Measurements from ENCODE around the gene NIT2.

The NIT2 gene

DNA sequence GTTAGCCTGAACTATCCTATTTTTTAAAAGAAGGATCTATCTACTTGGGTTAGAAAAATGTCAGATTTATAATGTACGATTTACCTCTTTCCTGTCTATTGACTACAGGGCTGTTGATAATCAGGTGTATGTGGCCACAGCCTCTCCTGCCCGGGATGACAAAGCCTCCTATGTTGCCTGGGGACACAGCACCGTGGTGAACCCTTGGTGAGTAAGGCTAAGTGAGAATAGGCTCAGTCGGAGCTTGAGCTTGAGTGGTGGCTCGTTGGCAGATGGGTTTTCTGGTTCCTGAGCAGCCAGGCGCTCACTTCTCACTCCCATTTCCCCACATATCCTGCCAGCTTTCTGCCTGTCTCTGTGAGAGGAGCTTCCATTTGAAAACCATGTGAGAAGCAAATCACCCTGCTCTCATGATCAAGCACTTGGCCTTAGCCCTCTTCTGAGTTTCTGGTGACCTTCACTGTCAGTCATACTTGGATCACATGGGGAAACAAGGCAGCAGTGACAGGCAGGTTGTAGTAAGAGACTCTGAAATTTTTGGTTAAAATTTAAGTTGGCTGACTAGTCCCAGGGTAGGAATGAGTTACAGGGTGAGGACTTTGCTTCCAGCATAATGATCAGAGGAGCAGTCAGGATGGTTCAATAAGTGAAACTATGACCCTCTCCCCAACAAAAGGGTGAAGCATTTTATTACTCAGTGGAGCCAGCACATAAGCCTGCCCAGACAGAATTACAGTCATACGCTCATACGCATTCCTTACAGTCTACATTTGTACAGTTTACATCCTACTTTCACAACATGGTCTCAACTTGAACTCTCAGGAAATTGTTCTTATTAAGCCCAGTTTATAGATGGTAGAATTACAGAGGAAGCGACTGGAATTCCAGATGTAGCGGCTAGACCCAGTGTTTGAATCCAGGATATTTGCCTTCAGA, 18.0 kb downstream of the NIT2 start:
- TF ChIP-seq JUND (IDR thresholded peaks at IDR 0.05; ENCODE audit: low read depth): no peak
- in situ Hi-C loops (cut with HindIII; ENCODE audit: low pct_unique_long_range_greater_than_20kb, low sequenced_read_pairs): no loop called here
- no peak for DNase-seq (ENCODE audit: low read depth in 1 of 2, low spot score in 1 of 2)

DNA sequence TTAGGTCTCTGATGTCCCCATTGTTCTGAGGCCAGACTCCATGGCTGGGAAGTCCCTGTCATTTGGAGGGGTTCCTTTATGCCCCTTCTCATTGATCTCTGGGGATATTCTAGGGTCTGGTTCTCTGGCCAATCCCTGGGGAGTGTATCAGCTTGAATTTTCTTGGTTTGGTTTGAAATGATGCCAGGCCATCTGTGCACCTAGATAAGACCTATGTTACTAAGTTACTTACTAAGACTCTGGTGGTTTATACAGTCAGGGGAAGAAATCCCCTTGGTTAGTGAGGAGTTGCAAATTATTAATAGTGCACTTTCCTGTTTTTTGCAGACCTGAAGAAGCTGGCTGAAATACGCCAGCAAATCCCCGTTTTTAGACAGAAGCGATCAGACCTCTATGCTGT, 20.3 kb downstream of the NIT2 start:
- TF ChIP-seq JUND (IDR thresholded peaks at IDR 0.05; ENCODE audit: low read depth): no peak
- no peak for DNase-seq (ENCODE audit: low read depth in 1 of 2, low spot score in 1 of 2)
- in situ Hi-C loops (cut with HindIII; ENCODE audit: low pct_unique_long_range_greater_than_20kb, low sequenced_read_pairs): no loop called here

DNA sequence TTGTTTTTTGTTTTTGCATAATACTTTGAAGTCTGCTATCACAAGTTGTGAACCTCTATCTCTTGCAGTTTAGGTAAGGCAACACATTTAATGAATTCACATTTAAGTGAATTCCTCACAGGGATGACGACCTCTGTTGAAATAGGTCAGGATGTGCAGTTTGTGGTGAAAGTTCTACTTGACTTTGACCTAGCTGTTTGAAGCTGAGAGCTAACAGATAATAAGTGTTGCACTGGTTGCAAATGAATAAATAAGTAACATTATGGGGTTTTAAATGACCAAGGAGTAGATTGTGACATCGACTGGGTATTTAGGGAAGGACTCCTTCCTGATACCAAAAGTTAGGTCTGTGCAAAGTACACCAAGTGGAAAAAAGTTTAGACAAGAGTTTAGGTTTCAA, 23.9 kb downstream of the NIT2 start:
- in situ Hi-C loops (cut with HindIII; ENCODE audit: low pct_unique_long_range_greater_than_20kb, low sequenced_read_pairs): no loop called here
- no peak for TF ChIP-seq JUND (IDR thresholded peaks at IDR 0.05; ENCODE audit: low read depth)
- DNase-seq (ENCODE audit: low read depth in 1 of 2, low spot score in 1 of 2): no peak

DNA sequence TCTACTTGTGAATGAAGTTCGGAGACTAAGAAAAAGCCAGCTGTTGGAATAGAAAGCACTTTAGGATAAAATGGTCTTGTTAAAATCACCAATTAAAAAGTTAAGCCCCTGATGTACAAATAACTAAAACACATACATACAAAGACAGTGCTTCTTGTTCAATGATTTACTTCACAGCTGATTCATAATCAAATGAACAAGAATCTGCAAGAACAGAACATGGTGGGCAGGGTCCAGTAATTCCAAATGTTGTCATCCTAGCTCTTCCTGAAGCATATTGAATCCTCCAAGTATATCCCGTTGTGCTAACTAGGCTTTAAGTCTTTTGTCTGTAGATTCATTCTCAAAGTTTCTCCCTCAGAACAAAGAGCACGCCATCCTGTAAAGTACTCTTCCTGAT, 24.5 kb downstream of the NIT2 start:
- TF ChIP-seq JUND (IDR thresholded peaks at IDR 0.05; ENCODE audit: low read depth): no peak
- no peak for DNase-seq (ENCODE audit: low read depth in 1 of 2, low spot score in 1 of 2)
- in situ Hi-C loops (cut with HindIII; ENCODE audit: low pct_unique_long_range_greater_than_20kb, low sequenced_read_pairs): no loop called here

DNA sequence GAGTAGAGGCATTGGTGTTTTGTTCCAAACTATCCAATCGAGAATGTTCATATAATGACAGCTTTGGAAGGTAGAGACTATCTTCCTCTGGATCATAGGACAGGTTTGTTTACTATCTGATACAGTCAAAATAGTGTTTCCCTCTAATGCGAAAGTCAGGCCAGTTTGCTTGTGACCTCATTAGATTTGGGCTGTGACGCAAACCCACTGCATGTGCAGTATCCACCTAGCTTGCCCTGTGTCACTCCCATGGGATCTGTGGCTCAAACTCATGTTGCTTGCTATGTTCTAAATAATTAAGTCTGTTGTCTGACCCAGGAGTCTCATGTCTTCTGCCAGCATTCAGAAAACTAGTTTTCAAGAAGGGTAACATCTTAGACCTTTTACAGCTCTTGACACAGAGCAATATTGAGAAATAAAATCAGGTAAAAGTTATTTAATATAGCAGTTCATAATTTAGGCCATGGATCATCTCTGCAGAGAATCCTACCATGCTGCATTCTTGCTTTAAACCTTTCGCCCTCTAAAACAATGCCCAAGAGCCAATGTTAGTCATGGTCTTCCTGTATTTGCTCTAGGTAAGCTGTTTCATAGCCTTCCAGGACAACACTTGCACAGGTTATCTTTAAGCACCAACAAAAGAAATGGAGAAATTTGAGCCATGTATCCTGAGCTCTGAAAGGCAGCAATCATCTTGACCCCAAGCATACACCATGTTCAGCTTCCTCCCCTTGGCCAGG, 26.4 kb downstream of the NIT2 start:
- in situ Hi-C loops (cut with HindIII; ENCODE audit: low pct_unique_long_range_greater_than_20kb, low sequenced_read_pairs): no loop called here
- peak in 1 of 2 experiments; percentile 32 for DNase-seq (ENCODE audit: low read depth in 1 of 2, low spot score in 1 of 2)
- no peak for TF ChIP-seq JUND (IDR thresholded peaks at IDR 0.05; ENCODE audit: low read depth)

DNA sequence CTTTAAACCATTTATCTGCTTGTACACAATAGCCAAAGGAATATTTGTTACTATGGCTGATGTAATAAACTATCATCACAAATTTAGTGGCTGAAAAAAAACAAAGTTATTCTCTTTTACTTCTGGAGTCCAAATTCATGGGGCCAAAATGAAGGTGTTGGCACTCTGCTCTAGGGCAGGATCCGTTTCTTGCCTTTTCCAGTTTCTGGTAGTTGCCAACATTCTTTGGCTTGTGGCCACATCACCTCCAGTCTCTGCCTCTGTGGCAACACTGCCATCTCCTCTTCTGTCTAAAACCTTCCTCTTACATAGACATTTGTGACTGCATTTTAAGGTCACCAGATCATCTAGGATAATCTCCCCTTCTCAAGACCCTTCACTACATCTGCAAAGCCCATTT, 27.3 kb downstream of the NIT2 start:
- DNase-seq (ENCODE audit: low read depth in 1 of 2, low spot score in 1 of 2): peak in 1 of 2 experiments; percentile 28
- no peak for TF ChIP-seq JUND (IDR thresholded peaks at IDR 0.05; ENCODE audit: low read depth)
- in situ Hi-C loops (cut with HindIII; ENCODE audit: low pct_unique_long_range_greater_than_20kb, low sequenced_read_pairs): no loop called here

DNA sequence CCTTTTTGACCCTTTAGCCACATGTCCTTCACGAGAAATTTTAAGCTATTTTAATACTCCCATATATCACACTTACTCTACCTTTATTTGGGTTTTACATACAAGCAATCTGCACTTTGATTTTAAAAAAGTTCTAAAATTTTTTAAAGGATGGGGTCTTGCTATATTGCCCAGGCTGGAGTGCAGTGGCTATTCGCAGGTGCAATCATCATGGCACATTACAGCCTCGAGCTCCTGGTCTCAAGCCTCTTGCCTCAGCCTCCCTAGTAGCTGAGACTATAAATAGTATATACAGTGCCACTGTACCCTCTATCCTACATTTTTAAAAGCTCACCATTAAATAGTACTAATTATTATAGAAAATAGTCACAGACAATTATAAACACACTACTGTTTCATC, 29.9 kb downstream of the NIT2 start:
- in situ Hi-C loops (cut with HindIII; ENCODE audit: low pct_unique_long_range_greater_than_20kb, low sequenced_read_pairs): no loop called here
- no peak for DNase-seq (ENCODE audit: low read depth in 1 of 2, low spot score in 1 of 2)
- no peak for TF ChIP-seq JUND (IDR thresholded peaks at IDR 0.05; ENCODE audit: low read depth)

DNA sequence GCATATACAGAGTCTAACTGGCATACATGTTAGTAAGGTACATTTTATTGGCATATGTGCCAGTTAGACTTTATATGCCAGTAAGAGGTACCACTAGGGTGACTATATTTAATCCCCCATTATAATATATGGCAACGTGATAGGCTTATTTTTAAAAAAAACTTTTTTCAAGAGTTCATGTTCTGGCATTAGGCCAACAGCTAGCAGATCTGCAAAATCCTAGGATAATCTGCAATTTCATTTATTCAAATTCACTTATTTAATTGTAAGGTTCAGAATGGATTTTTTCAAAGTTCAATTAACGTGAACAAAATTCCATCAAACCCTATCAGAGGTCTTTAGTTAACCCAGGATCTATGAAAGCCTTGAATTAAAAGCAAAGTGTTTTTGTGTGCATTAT, 31.9 kb downstream of the NIT2 start:
- in situ Hi-C loops (cut with HindIII; ENCODE audit: low pct_unique_long_range_greater_than_20kb, low sequenced_read_pairs): no loop called here
- no peak for TF ChIP-seq JUND (IDR thresholded peaks at IDR 0.05; ENCODE audit: low read depth)
- DNase-seq (ENCODE audit: low read depth in 1 of 2, low spot score in 1 of 2): no peak

DNA sequence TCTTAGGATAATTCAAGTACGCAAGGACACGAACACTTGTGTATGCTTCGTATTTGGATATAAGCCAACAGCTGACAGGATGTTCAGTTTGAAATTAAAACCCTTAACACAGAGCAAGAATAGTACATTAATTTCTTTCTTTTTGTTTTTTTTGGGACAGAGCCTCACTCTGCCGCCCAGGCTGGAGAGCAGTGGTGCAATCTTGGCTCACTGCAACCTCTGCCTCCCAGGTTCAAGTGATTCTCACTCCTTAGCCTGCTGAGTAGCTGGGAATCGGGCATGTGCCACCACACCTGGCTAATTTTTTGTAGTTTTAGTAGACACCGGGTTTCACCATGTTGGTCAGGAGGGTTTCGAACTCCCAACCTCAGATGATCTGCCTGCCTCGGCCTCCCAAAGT, 33.9 kb downstream of the NIT2 start:
- no peak for TF ChIP-seq JUND (IDR thresholded peaks at IDR 0.05; ENCODE audit: low read depth)
- in situ Hi-C loops (cut with HindIII; ENCODE audit: low pct_unique_long_range_greater_than_20kb, low sequenced_read_pairs): no loop called here
- DNase-seq (ENCODE audit: low read depth in 1 of 2, low spot score in 1 of 2): no peak

DNA sequence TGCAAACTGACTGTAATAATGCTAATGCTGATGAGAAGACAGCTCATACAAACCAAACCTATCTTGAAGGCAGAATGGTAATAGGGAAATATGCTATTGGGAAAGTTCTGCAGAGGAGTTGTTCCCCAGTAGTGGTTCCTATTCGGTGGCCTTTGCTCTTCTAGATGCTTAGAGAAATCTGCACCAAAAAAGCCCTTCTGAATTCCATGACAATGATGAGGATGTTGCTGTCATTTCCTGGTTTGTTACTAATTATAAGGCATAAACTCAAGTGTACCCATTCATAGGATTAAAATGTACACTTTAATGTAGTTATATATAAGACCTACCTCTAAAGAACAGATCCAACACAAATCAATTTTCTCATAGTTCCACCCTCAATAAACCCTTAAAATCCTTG, 36.2 kb downstream of the NIT2 start:
- no peak for DNase-seq (ENCODE audit: low read depth in 1 of 2, low spot score in 1 of 2)
- TF ChIP-seq JUND (IDR thresholded peaks at IDR 0.05; ENCODE audit: low read depth): no peak
- in situ Hi-C loops (cut with HindIII; ENCODE audit: low pct_unique_long_range_greater_than_20kb, low sequenced_read_pairs): no loop called here

DNA sequence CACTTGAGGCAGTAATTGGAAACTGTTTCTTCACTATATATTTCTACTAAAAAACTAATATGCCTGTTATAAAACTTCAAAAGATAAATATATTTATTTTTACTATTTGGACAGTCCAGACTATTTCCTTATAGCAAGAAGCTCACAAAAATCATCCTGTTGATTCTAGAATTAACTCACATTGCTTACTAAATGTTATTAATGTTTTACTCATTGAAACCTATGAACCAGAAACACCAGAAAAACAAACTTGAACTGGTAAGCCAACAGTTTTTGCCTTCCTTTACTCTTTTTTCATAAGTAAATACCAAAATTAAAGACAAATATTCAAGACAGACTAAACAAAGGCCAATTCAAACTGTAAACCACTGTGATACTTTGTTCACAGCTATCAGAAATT, 40.0 kb downstream of the NIT2 start:
- no peak for TF ChIP-seq JUND (IDR thresholded peaks at IDR 0.05; ENCODE audit: low read depth)
- DNase-seq (ENCODE audit: low read depth in 1 of 2, low spot score in 1 of 2): no peak
- in situ Hi-C loops (cut with HindIII; ENCODE audit: low pct_unique_long_range_greater_than_20kb, low sequenced_read_pairs): no loop called here

DNA sequence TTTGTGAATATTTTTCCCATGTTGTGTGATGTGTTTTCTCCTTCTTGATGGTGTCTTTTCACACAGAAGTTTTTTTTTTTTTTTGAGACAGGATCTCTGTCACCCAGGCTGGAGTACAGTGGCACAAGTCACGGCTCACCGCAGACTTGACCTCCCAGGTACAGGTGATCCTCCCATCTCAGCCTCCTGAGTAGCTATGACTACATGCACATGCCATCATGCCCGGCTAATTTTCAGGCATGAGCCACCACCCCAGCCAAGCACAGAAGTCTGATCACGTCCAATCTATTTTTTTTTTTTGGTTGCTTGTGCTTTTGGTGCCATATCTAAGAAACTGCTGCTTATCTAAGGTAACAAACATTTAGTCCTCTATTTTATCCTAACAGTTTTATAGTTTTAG, 41.7 kb downstream of the NIT2 start:
- DNase-seq (ENCODE audit: low read depth in 1 of 2, low spot score in 1 of 2): no peak
- TF ChIP-seq JUND (IDR thresholded peaks at IDR 0.05; ENCODE audit: low read depth): no peak
- in situ Hi-C loops (cut with HindIII; ENCODE audit: low pct_unique_long_range_greater_than_20kb, low sequenced_read_pairs): no loop called here
